ENCODE results near the gene LIX1. TPM values are rescaled to one million over a fixed set of nuclear protein-coding genes. Genes with fewer than 3 reads are reported as not detected.

Gene LIX1
- polyA plus RNA-seq, 1 donor from 2014 or later = 1.9 TPM

- no peak overlapping the region for H3K27ac ChIP-seq (ENCODE audit: low read length)
- peaks cover 6% of the 10 kb centered on the region for H3K9me3 ChIP-seq (ENCODE audit: low read length)
- no peak overlapping the region for H3K4me3 ChIP-seq (ENCODE audit: low read length)
- no peaks in the 10 kb centered on the region for H4K20me1 ChIP-seq (ENCODE audit: insufficient read depth)
- no peaks in the 10 kb centered on the region for H3K9me2 ChIP-seq (ENCODE audit: insufficient read depth, low read length)
- no peaks in the 10 kb centered on the region for H3K79me2 ChIP-seq (replicated peaks; ENCODE audit: insufficient read depth, low read length)
- no peaks in the 10 kb centered on the region for H3K27me3 ChIP-seq (ENCODE audit: insufficient read depth, low read depth, low read length)
- no peak overlapping the region for H2AFZ ChIP-seq (ENCODE audit: low read depth, low read length)
- no peak for TF ChIP-seq SMC3 (conservative IDR thresholded peaks at IDR 0.05; ENCODE audit: poor library complexity)
- TF ChIP-seq TAF1 (IDR thresholded peaks at IDR 0.05; ENCODE audit: low read depth) = no peak
- no peak for TF ChIP-seq POLR2AphosphoS5 (IDR thresholded peaks at IDR 0.05)
- no peak for TF ChIP-seq RAD21 (conservative IDR thresholded peaks at IDR 0.05)
- no peaks in the 10 kb centered on the region for H3F3A ChIP-seq (ENCODE audit: insufficient read depth, low read length, poor library complexity, severe bottlenecking)
- peaks cover 7% of the 10 kb centered on the region for H3K36me3 ChIP-seq (ENCODE audit: insufficient read depth, low read length)
- no peak overlapping the region for H3K4me2 ChIP-seq (ENCODE audit: low read length)
- H3K9ac ChIP-seq (ENCODE audit: low read length) = no peak overlapping the region
Measured at GRCh38 chr5:97157689-97158088, 15.3 kb upstream of the LIX1 start.

- no peaks in the 10 kb centered on the region for H4K20me1 ChIP-seq (ENCODE audit: insufficient read depth)
- no peaks in the 10 kb centered on the region for H3K36me3 ChIP-seq (ENCODE audit: insufficient read depth, low read length)
- no peak overlapping the region for H3K4me2 ChIP-seq (ENCODE audit: low read length)
- no peak overlapping the region for H3K27ac ChIP-seq (ENCODE audit: low read length)
- TF ChIP-seq CTCF (IDR thresholded peaks at IDR 0.05; ENCODE audit: poor library complexity, severe bottlenecking) (no peak), SMC3 (conservative IDR thresholded peaks at IDR 0.05; ENCODE audit: poor library complexity) (no peak), EP300 (conservative IDR thresholded peaks at IDR 0.05; ENCODE audit: poor library complexity, severe bottlenecking) (no peak), EZH2 (IDR thresholded peaks at IDR 0.05; ENCODE audit: borderline replicate concordance, insufficient read depth, low read length, poor library complexity, severe bottlenecking) (no peak), POLR2AphosphoS5 (IDR thresholded peaks at IDR 0.05) (no peak), RAD21 (conservative IDR thresholded peaks at IDR 0.05) (no peak), REST (IDR thresholded peaks at IDR 0.05; ENCODE audit: borderline replicate concordance) (no peak), TAF1 (IDR thresholded peaks at IDR 0.05; ENCODE audit: low read depth) (no peak), MXI1 (conservative IDR thresholded peaks at IDR 0.05; ENCODE audit: poor library complexity, severe bottlenecking) (no peak)
- no peak overlapping the region for H3K9ac ChIP-seq (ENCODE audit: low read length)
- no peak overlapping the region for H2AFZ ChIP-seq (ENCODE audit: low read depth, low read length)
- H3K27me3 ChIP-seq (ENCODE audit: insufficient read depth, low read depth, low read length) = no peaks in the 10 kb centered on the region
- no peaks in the 10 kb centered on the region for H3K79me2 ChIP-seq (replicated peaks; ENCODE audit: insufficient read depth, low read length)
- H3K9me2 ChIP-seq (ENCODE audit: insufficient read depth, low read length) = no peaks in the 10 kb centered on the region
- no peak overlapping the region for H3K4me3 ChIP-seq (ENCODE audit: low read length)
- H3K9me3 ChIP-seq (ENCODE audit: low read length) = peaks cover 3% of the 10 kb centered on the region
- H3F3A ChIP-seq (ENCODE audit: insufficient read depth, low read length, poor library complexity, severe bottlenecking) = no peaks in the 10 kb centered on the region
Measured at GRCh38 chr5:97151370-97151769, 9.0 kb upstream of the LIX1 start.

GRCh38 chr5:97150401-97150800 lies 8.0 kb upstream of the LIX1 start:
- no peaks in the 10 kb centered on the region for H3K79me2 ChIP-seq (replicated peaks; ENCODE audit: insufficient read depth, low read length)
- no peak overlapping the region for H2AFZ ChIP-seq (ENCODE audit: low read depth, low read length)
- H3K4me2 ChIP-seq (ENCODE audit: low read length) = no peak overlapping the region
- no peaks in the 10 kb centered on the region for H3K36me3 ChIP-seq (ENCODE audit: insufficient read depth, low read length)
- no peaks in the 10 kb centered on the region for H3F3A ChIP-seq (ENCODE audit: insufficient read depth, low read length, poor library complexity, severe bottlenecking)
- no peak overlapping the region for H3K4me3 ChIP-seq (ENCODE audit: low read length)
- peaks cover 3% of the 10 kb centered on the region for H3K9me3 ChIP-seq (ENCODE audit: low read length)
- H3K27ac ChIP-seq (ENCODE audit: low read length) = no peak overlapping the region
- TF ChIP-seq MXI1 (conservative IDR thresholded peaks at IDR 0.05; ENCODE audit: poor library complexity, severe bottlenecking) = no peak
- TF ChIP-seq EP300 (conservative IDR thresholded peaks at IDR 0.05; ENCODE audit: poor library complexity, severe bottlenecking) = no peak
- TF ChIP-seq POLR2AphosphoS5 (IDR thresholded peaks at IDR 0.05) = no peak
- no peak for TF ChIP-seq RAD21 (conservative IDR thresholded peaks at IDR 0.05)
- TF ChIP-seq SMC3 (conservative IDR thresholded peaks at IDR 0.05; ENCODE audit: poor library complexity) = no peak
- TF ChIP-seq CTCF (IDR thresholded peaks at IDR 0.05; ENCODE audit: poor library complexity, severe bottlenecking) = no peak
- TF ChIP-seq TAF1 (IDR thresholded peaks at IDR 0.05; ENCODE audit: low read depth) = no peak
- no peak for TF ChIP-seq EZH2 (IDR thresholded peaks at IDR 0.05; ENCODE audit: borderline replicate concordance, insufficient read depth, low read length, poor library complexity, severe bottlenecking)
- TF ChIP-seq REST (IDR thresholded peaks at IDR 0.05; ENCODE audit: borderline replicate concordance) = no peak
- H3K27me3 ChIP-seq (ENCODE audit: insufficient read depth, low read depth, low read length) = no peaks in the 10 kb centered on the region
- no peaks in the 10 kb centered on the region for H3K9me2 ChIP-seq (ENCODE audit: insufficient read depth, low read length)
- H4K20me1 ChIP-seq (ENCODE audit: insufficient read depth) = no peaks in the 10 kb centered on the region
- H3K9ac ChIP-seq (ENCODE audit: low read length) = no peak overlapping the region

Data from neural cell (in vitro differentiated cells).